HFFc6 (cell line): ENCODE measurements around the gene WRNIP1. TPM values are rescaled to one million over a fixed set of nuclear protein-coding genes. Genes with fewer than 3 reads are reported as not detected.

ENCODE experiments used
- DNase-seq: peaks from one replicate; pipeline ENCODE4 v3.0.0-alpha.2; 2018
- H3K27ac Mint-ChIP-seq: 2 replicates; pipeline ENCODE4 v1.8.0; 2020; ENCODE audit warnings: mild to moderate bottlenecking, mixed read lengths
- H3K27me3 Mint-ChIP-seq: 2 replicates; pipeline ENCODE4 v1.8.0; 2021; ENCODE audit warnings: mild to moderate bottlenecking, moderate library complexity, mixed read lengths; ENCODE audit not compliant: insufficient read depth
- H3K36me3 Mint-ChIP-seq: 2 replicates; pipeline ENCODE4 v1.8.0; 2021; ENCODE audit warnings: low read depth, mixed read lengths
- H3K4me1 Mint-ChIP-seq: 2 replicates; pipeline ENCODE4 v1.8.0; 2020; ENCODE audit warnings: low read depth, mixed read lengths
- H3K4me3 Mint-ChIP-seq: 2 replicates; pipeline ENCODE4 v1.8.0; 2020; ENCODE audit warnings: mild to moderate bottlenecking, moderate library complexity, mixed read lengths
- H3K9me3 Mint-ChIP-seq: 2 replicates; pipeline ENCODE4 v1.8.0; 2020; ENCODE audit warnings: mild to moderate bottlenecking, mixed read lengths
- CTCF ChIP-seq: fragments of 200-600 bp; sonication (generic); IDR thresholded peaks from 2 replicates; pipeline ENCODE4 v1.5.0; 2021; ENCODE audit warnings: antibody characterized with exemption, mild to moderate bottlenecking
- total RNA-seq, 6 experiments: library from RNA; stranded (reverse); fragmentation: NEBNext Ultra II Directional; extraction: Animal tissue kit (Norgen Biotek cat#: 25700); gene quantifications; 2 replicates in 1 of 6; 3 replicates in 5 of 6; pipeline ENCODE4 v1.2.3, GENCODE V29; 2021

WRNIP1 gene
- total RNA-seq, 6 experiments from 2014 or later, result 31.9 to 40.4 (median 33.5) TPM

GRCh38 chr6:2784930-2785329 is 19.7 kb downstream of the WRNIP1 start:
- peaks cover 25% of the 10 kb centered on the region for H3K36me3 Mint-ChIP-seq

DNA sequence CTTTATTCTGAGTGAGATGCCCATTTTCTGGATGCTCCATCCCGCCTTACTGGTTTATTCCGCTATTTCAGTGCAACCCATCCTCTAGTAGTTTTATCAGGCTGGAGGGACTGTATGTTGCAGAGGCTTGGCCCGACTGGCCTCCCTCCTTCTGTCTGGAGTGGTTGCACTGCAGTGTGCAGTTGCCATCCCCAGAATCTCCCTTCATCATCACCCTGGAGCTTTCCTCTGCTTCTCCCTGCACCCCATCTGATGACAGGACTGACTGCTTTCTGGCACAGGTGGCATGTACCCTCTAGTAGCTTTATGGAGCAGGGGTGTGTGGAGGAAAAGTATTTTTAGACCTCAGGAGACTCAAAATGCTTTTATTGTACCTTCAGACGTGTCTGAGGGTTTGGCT is 21.1 kb downstream of the WRNIP1 start:
- H3K9me3 Mint-ChIP-seq, result no peaks in the 10 kb centered on the region
- TF ChIP-seq CTCF, result no peak
- no peak overlapping the region; the same call in 1 of the 2 replicates for H3K27ac Mint-ChIP-seq
- DNase-seq, result no peak
- peaks cover 25% of the 10 kb centered on the region for H3K4me1 Mint-ChIP-seq
- no peak overlapping the region for H3K4me3 Mint-ChIP-seq
- H3K36me3 Mint-ChIP-seq, result peaks cover 25% of the 10 kb centered on the region
- H3K27me3 Mint-ChIP-seq, result peaks cover 4% of the 10 kb centered on the region

More at GRCh38 chr6:2784930-2785329, 19.7 kb downstream of the WRNIP1 start:
- DNase-seq, result no peak
- Mint-ChIP-seq H3K4me1 (peaks cover 12% of the 10 kb centered on the region), H3K4me3 (no peak overlapping the region), H3K27me3 (peaks cover 2% of the 10 kb centered on the region), H3K9me3 (no peaks in the 10 kb centered on the region), H3K27ac (no peak overlapping the region)
- no peak for TF ChIP-seq CTCF

DNA sequence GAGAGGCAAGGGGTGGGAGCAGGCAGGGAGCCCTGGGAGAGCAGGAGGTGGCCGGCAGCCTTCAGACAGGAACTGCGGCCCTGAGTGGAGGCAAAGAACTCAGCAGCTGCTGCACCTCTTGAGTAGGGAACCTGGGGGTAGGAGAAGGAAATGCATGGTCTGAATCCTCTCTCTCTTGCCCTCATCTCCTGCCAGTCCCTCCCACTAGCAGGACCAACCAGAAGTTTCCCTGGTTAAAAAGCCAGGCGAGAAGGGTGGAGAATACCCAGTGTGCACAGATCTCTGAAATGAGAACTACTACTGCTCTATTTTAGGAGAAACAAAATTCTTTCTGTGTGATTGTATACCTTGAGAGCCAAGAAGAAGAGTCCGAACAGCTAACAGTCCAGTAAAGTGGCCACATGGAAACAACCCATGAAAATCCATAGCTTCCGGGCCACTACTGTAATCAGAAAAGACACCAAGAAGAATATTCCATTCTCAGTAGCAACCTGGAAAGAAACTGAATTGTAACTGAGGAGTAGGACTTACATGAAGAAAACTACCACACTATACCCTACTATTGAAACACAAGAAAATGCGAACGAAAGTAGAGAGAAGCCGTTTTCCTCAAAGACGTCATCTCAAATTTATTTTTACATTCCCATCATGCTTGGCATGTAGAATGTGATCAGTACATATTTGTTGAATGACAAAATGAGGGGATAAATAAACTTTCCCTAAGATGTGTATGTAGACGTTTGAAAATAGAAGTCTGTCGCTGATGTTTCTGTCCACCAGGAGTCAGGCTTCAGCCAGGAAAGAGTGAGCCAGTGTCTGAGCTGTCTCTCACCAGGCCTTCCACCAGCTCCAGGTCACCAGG is 25.6 kb downstream of the WRNIP1 start:
- Mint-ChIP-seq H3K4me3 (peak overlapping the region; percentile 66), H3K27ac (peak overlapping the region; percentile 88), H3K4me1 (peaks cover 46% of the 10 kb centered on the region)

DNA sequence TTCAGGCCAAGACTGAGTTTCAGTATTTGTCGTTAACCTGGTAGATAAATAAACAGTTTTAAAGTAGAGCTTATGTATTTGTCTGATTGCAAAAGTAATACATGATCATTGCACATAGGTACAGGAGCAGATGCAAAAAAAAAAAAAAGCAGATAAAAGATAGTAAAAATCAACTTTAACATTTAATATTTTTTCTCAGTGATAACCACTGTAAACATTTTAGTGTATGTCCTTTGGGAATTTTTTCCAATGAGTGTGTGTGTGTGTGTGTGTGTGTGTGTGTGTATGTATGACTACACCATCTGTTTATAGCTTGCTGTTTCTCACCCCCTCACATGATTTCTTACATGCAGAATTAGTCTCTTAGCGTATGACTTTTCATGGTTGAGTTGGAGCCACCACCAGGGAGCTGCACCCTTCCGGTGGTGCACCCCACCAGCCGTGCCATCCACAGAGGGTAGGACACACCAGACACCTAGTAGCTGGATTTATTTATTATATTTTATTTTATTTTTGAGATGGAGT is 26.3 kb downstream of the WRNIP1 start:
- TF ChIP-seq CTCF, result no peak; the same call in 1 of the 2 replicates
- DNase-seq, result no peak
- peaks cover 13% of the 10 kb centered on the region for H3K36me3 Mint-ChIP-seq
- H3K4me1 Mint-ChIP-seq, result peaks cover 46% of the 10 kb centered on the region
- H3K4me3 Mint-ChIP-seq, result peak overlapping the region; percentile 41
- no peaks in the 10 kb centered on the region for H3K9me3 Mint-ChIP-seq
- peaks cover 2% of the 10 kb centered on the region for H3K27me3 Mint-ChIP-seq
- H3K27ac Mint-ChIP-seq, result peak overlapping the region; percentile 62

More for the DNA sequence above, 25.6 kb downstream of the WRNIP1 start:
- Mint-ChIP-seq H3K27me3 (peaks cover 2% of the 10 kb centered on the region), H3K9me3 (no peaks in the 10 kb centered on the region), H3K36me3 (peaks cover 18% of the 10 kb centered on the region)
- peak; percentile 91 for TF ChIP-seq CTCF
- DNase-seq, result peak; percentile 85

- H3K4me3 Mint-ChIP-seq, result no peak overlapping the region
- peaks cover 46% of the 10 kb centered on the region for H3K4me1 Mint-ChIP-seq
- no peak overlapping the region for H3K27ac Mint-ChIP-seq
- no peaks in the 10 kb centered on the region for H3K9me3 Mint-ChIP-seq
- peaks cover 2% of the 10 kb centered on the region; the same call in 1 of the 2 replicates for H3K27me3 Mint-ChIP-seq
- peaks cover 6% of the 10 kb centered on the region for H3K36me3 Mint-ChIP-seq
- TF ChIP-seq CTCF, result no peak
- no peak for DNase-seq
Observed at GRCh38 chr6:2792330-2793110, 27.3 kb downstream of the WRNIP1 start.
